Neural progenitor cell (in vitro differentiated cells): Measurements from ENCODE around the gene MDGA2. TPM values are rescaled to one million over a fixed set of nuclear protein-coding genes. Genes with fewer than 3 reads are reported as not detected.

Experiments used
- DNase-seq: peaks from one replicate; pipeline ENCODE4 v3.0.0-alpha.2; 2016; ENCODE audit warnings: low spot score
- H2AFZ ChIP-seq: fragments of 200-600 bp; sonication (generic); replicated peaks from 2 replicates; pipeline ENCODE4 v1.6.1; 2016; ENCODE audit warnings: antibody characterized with exemption
- H3F3A ChIP-seq: fragments of 200-600 bp; sonication (generic); 2 replicates; pipeline ENCODE4 v1.6.1; 2016; ENCODE audit warnings: antibody characterized with exemption, low read depth
- H3K27ac ChIP-seq: fragments of 200-600 bp; sonication (generic); 2 replicates; pipeline ENCODE4 v1.5.1; 2016; ENCODE audit warnings: mild to moderate bottlenecking
- H3K27me3 ChIP-seq: fragments of 200-600 bp; sonication (generic); 2 replicates; pipeline ENCODE4 v1.6.1; 2016; ENCODE audit warnings: mild to moderate bottlenecking, moderate library complexity
- H3K36me3 ChIP-seq: fragments of 200-600 bp; sonication (generic); 2 replicates; pipeline ENCODE4 v1.5.1; 2016
- H3K4me1 ChIP-seq: fragments of 200-600 bp; sonication (generic); 2 replicates; pipeline ENCODE4 v1.6.1; 2016; ENCODE audit warnings: mixed run types
- H3K4me2 ChIP-seq: fragments of 200-600 bp; sonication (generic); 2 replicates; pipeline ENCODE4 v1.6.1; 2016
- H3K4me3 ChIP-seq: fragments of 200-600 bp; sonication (generic); 2 replicates; pipeline ENCODE4 v1.5.1; 2016
- H3K79me2 ChIP-seq: fragments of 200-600 bp; sonication (generic); 2 replicates; pipeline ENCODE4 v1.6.1; 2016; ENCODE audit warnings: low read depth
- H3K9ac ChIP-seq: fragments of 200-600 bp; sonication (generic); 2 replicates; pipeline ENCODE4 v1.6.1; 2016
- H3K9me3 ChIP-seq: fragments of 200-600 bp; sonication (generic); 2 replicates; pipeline ENCODE4 v1.5.1; 2016; ENCODE audit warnings: low read depth
- H4K20me1 ChIP-seq: fragments of 200-600 bp; sonication (generic); 2 replicates; pipeline ENCODE4 v1.6.1; 2016; ENCODE audit warnings: low read depth
- H3K27ac Mint-ChIP-seq: 3 replicates; pipeline ENCODE4 v1.8.0; 2021; ENCODE audit warnings: mixed read lengths
- H3K27me3 Mint-ChIP-seq: 2 replicates; pipeline ENCODE4 v1.8.0; 2022; ENCODE audit warnings: low read depth, mild to moderate bottlenecking, inconsistent platforms, moderate library complexity, mixed read lengths; ENCODE audit not compliant: insufficient read depth
- H3K36me3 Mint-ChIP-seq: 3 replicates; pipeline ENCODE4 v1.8.0; 2021; ENCODE audit warnings: mixed read lengths
- H3K4me1 Mint-ChIP-seq: 3 replicates; pipeline ENCODE4 v1.8.0; 2021; ENCODE audit warnings: mixed read lengths
- H3K4me3 Mint-ChIP-seq: 3 replicates; pipeline ENCODE4 v1.8.0; 2021; ENCODE audit warnings: mild to moderate bottlenecking, moderate library complexity, mixed read lengths
- H3K9me3 Mint-ChIP-seq: 3 replicates; pipeline ENCODE4 v1.8.0; 2020; ENCODE audit warnings: mixed read lengths
- EZH2 ChIP-seq: fragments of 200-600 bp; sonication (generic); IDR thresholded peaks from 2 replicates; pipeline ENCODE4 v1.6.1; 2017; ENCODE audit warnings: antibody characterized with exemption, mild to moderate bottlenecking, moderate library complexity
- EZH2phosphoT487 ChIP-seq: fragments of 200-600 bp; sonication (generic); IDR thresholded peaks from 2 replicates; pipeline ENCODE4 v1.6.1; 2017; ENCODE audit warnings: antibody characterized with exemption
- total RNA-seq: library from RNA; depleted of rRNA; stranded (reverse); fragments of >200 nt; gene quantifications from 2 replicates; pipeline ENCODE4 v1.2.3, GENCODE V29; 2015; ENCODE audit warnings: low replicate concordance
- TF ChIP-seq, protein P1 (sequence below): fragments of 200-600 bp; sonication (generic); IDR thresholded peaks from 2 replicates; pipeline ENCODE4 v1.5.1; 2017; ENCODE audit warnings: antibody characterized with exemption, mild to moderate bottlenecking

Gene MDGA2
- total RNA-seq, 1 donor from 2014 or later, result 1.0 TPM

DNA sequence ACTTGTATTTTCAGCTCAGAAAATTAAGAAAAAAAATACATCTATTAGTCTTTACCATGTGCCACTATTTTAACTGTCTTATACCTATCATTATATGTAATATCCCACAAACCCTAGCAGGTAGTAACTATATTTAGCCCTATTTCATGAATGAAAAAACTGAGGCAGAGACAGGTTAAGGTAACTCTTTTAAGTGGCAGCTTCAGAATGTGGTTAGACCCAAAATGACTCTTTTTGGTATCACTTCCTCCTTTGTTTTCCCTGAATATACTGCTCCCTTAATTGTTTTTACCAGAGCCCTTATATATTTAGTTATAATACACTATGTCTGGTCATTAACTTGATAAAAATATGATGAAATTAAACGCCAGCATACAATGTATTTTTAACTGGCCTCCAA, 788.3 kb downstream of the MDGA2 start:
- no peaks in the 10 kb centered on the region for H3K36me3 Mint-ChIP-seq
- H3K9me3 Mint-ChIP-seq, result no peaks in the 10 kb centered on the region
- H3K9me3 ChIP-seq, result no peaks in the 10 kb centered on the region
- H3K36me3 ChIP-seq, result no peaks in the 10 kb centered on the region
- TF ChIP-seq EZH2 (no peak), EZH2phosphoT487 (no peak)
- TF ChIP-seq, protein P1, sequence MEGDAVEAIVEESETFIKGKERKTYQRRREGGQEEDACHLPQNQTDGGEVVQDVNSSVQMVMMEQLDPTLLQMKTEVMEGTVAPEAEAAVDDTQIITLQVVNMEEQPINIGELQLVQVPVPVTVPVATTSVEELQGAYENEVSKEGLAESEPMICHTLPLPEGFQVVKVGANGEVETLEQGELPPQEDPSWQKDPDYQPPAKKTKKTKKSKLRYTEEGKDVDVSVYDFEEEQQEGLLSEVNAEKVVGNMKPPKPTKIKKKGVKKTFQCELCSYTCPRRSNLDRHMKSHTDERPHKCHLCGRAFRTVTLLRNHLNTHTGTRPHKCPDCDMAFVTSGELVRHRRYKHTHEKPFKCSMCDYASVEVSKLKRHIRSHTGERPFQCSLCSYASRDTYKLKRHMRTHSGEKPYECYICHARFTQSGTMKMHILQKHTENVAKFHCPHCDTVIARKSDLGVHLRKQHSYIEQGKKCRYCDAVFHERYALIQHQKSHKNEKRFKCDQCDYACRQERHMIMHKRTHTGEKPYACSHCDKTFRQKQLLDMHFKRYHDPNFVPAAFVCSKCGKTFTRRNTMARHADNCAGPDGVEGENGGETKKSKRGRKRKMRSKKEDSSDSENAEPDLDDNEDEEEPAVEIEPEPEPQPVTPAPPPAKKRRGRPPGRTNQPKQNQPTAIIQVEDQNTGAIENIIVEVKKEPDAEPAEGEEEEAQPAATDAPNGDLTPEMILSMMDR, result no peak
- DNase-seq, result no peak
- no peaks in the 10 kb centered on the region for H3K4me1 ChIP-seq
- H3K9ac ChIP-seq, result no peak overlapping the region
- no peaks in the 10 kb centered on the region for H3F3A ChIP-seq
- H3K79me2 ChIP-seq, result no peaks in the 10 kb centered on the region
- no peak overlapping the region for H3K4me3 ChIP-seq
- no peak overlapping the region for H3K4me2 ChIP-seq
- no peaks in the 10 kb centered on the region for H3K27me3 Mint-ChIP-seq
- no peak overlapping the region for H2AFZ ChIP-seq
- no peaks in the 10 kb centered on the region for H3K4me1 Mint-ChIP-seq
- no peak overlapping the region for H3K27ac Mint-ChIP-seq
- H4K20me1 ChIP-seq, result no peaks in the 10 kb centered on the region
- no peaks in the 10 kb centered on the region for H3K27me3 ChIP-seq
- no peak overlapping the region for H3K4me3 Mint-ChIP-seq
- no peak overlapping the region for H3K27ac ChIP-seq

DNA sequence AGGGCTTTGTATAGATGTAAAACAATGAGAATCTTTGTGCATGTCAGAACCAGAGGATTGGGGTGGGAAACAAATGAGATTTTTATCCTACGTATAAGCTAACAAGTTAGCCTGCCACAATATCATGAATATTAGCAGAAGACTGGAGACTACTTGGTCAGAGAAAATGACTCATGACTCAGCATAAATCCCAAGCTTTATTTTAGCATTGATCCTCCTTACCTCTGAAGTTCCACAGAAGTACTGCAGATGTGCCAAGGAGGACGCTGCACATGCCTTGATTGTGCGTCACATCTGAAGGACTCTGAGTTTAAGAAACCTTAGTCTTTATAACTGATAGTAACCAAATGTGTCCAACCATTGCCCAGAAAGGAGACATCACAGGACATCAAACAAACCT, 789.8 kb downstream of the MDGA2 start:
- no peaks in the 10 kb centered on the region for H4K20me1 ChIP-seq
- H3F3A ChIP-seq, result no peaks in the 10 kb centered on the region
- Mint-ChIP-seq H3K27ac (no peak overlapping the region), H3K36me3 (no peaks in the 10 kb centered on the region), H3K27me3 (no peaks in the 10 kb centered on the region), H3K4me3 (no peak overlapping the region), H3K4me1 (no peaks in the 10 kb centered on the region), H3K9me3 (no peaks in the 10 kb centered on the region)
- H3K4me3 ChIP-seq, result no peak overlapping the region
- H3K4me2 ChIP-seq, result no peak overlapping the region
- no peaks in the 10 kb centered on the region for H3K27me3 ChIP-seq
- H3K9ac ChIP-seq, result no peak overlapping the region
- TF ChIP-seq EZH2, result no peak
- TF ChIP-seq EZH2phosphoT487, result no peak
- TF ChIP-seq, protein P1, result no peak
- no peak for DNase-seq
- no peak overlapping the region for H3K27ac ChIP-seq
- H3K4me1 ChIP-seq, result no peaks in the 10 kb centered on the region
- H3K79me2 ChIP-seq, result no peaks in the 10 kb centered on the region
- H2AFZ ChIP-seq, result peak overlapping the region; percentile 37
- H3K9me3 ChIP-seq, result no peaks in the 10 kb centered on the region
- no peaks in the 10 kb centered on the region for H3K36me3 ChIP-seq

DNA sequence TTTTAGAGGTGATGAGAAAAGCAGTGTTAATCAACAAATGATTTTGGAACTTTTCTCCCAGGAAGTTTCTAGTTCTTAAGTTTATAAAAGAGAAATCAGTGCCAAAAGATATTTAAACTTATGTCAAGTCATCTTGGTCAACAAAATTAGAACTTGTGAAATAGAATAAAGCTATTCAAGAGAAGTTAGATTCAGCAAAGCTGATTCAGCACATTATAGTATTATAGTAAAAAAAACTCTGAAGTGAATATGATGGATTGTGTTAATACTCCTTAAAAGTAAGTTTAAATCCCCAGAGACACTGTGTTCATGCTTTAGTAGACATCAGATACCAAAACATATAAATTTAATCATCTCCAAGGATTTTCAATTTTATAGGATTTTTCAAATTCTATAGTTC, 813.7 kb downstream of the MDGA2 start:
- TF ChIP-seq, protein P1, result no peak
- TF ChIP-seq EZH2phosphoT487 (no peak), EZH2 (no peak)
- Histone ChIP-seq H3F3A (no peaks in the 10 kb centered on the region), H3K4me1 (no peaks in the 10 kb centered on the region), H3K9me3 (no peaks in the 10 kb centered on the region), H3K27ac (no peak overlapping the region), H4K20me1 (no peaks in the 10 kb centered on the region), H3K27me3 (no peaks in the 10 kb centered on the region), H3K79me2 (no peaks in the 10 kb centered on the region), H3K4me3 (no peak overlapping the region), H3K4me2 (no peak overlapping the region), H2AFZ (no peak overlapping the region), H3K36me3 (no peaks in the 10 kb centered on the region), H3K9ac (no peak overlapping the region)
- DNase-seq, result no peak
- no peak overlapping the region for H3K4me3 Mint-ChIP-seq
- no peaks in the 10 kb centered on the region for H3K4me1 Mint-ChIP-seq
- H3K36me3 Mint-ChIP-seq, result no peaks in the 10 kb centered on the region
- no peaks in the 10 kb centered on the region for H3K27me3 Mint-ChIP-seq
- no peak overlapping the region for H3K27ac Mint-ChIP-seq
- H3K9me3 Mint-ChIP-seq, result no peaks in the 10 kb centered on the region
